NCI-H2081 treated with DMSO at 0.1 percent for 48 hours (cell line): ENCODE data around the gene ANXA7.

Experiments
- DNase-seq: peaks from one replicate; lab custom pipeline; 2025; lab: John Stamatoyannopoulos, UW

Gene ANXA7

GRCh38 chr10:73413528-73414229 lies at the start of gene ANXA7:
Gene ANXA7 (minus strand): TSS chr10:73414058. CDS start chr10:73400856, 13,202 bp downstream.
- no peak for DNase-seq

DNA sequence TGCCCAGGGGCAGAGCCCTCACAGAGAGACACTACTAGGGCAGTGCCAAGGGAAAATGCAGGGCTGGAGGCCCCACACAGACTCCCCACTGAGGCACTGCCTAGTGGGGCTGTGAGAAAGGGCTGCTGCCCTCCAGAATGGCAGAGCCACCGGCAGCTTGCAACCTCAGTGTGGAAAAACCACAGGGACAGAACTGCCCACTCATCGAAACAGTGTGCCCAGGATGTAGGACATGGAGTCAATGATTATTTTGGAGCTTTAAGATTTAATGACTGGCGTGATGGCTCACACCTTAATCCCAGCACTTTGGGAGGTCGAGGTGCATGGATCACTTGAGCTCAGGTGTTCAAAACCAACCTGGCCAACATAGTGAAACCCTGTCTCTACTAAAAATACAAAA lies 47.0 kb upstream of the ANXA7 start:
- no peak for DNase-seq

GRCh38 chr10:73459683-73460314 lies 45.9 kb upstream of the ANXA7 start:
- no peak for DNase-seq

- DNase-seq: no peak
Measured at GRCh38 chr10:73456187-73456890, 42.5 kb upstream of the ANXA7 start.

GRCh38 chr10:73449113-73449512 lies 35.3 kb upstream of the ANXA7 start:
- no peak for DNase-seq

DNA sequence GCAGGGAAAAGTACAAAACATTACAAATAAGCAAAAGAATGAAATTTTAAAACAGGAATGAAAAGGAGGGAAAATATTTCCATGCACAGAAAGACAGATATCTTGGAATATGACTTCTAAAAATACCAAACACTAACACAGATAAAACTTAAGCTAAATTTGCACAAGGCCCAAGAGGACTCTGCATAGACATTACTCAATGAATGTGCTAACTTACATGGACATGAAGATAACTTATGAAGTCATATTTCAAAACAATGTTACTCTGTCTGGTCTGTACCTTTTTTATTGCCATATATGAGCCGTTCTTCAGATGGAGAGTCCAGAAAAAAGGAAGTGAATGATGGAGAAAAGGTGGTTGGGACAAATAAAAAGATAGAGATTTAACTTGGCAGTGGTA lies 34.5 kb upstream of the ANXA7 start:
- no peak for DNase-seq

DNA sequence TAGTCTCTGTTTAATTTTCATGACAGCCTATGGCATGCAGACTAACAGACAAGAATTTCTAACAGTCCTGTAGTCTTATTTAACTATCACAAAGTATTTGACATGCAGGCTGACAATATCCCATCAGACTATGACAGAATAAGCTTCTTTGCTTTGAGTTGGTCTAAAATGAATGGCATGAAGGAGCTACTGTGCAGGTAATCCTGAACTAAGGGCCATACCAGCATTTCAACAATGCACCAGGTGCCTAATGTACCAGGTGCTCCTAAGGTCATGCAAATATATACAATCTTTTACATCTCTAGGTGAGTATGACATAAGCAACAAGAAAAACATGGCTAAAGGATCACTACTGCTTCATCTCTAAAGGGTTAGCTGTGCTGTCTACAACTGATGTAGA lies 33.1 kb upstream of the ANXA7 start:
- no peak for DNase-seq

DNA sequence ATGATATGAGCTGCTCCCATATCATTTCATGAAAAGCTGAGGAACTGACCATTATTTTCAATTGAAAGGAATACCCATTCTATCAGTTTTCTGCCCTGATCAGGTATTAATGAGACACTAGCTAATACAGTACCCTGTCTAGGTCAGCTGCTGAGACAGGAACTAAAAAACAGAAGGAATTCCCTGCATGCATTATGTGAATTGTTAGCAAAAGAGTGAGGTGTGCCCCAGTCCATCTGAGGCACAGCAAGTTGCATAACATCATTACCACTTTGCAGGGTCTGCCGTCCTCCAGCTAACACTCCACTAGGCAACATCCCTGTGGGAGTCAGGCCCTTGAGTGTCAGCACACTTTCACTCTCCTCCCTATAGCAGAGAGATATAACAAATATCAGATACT lies 30.6 kb upstream of the ANXA7 start:
- no peak for DNase-seq

- no peak for DNase-seq
Measured at GRCh38 chr10:73439605-73440312, 25.9 kb upstream of the ANXA7 start.

- DNase-seq: no peak
Measured at GRCh38 chr10:73439055-73439454, 25.2 kb upstream of the ANXA7 start.

DNA sequence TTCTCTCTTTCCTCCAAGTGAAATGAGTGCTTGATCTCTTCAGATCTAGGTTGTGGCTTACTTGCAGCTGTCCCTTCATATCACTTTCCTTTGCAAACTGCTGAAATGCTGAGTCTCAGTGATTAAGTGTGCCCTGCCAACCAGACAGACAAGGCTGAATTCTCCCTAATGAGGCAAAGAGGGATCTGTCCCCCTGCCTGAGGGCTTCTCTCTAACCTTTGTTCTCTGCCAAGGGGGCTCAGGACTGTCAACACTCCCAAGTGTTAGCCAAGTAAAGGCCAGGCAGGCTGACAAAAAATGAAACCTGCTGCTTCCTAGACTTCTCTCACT lies 19.6 kb upstream of the ANXA7 start, which contains the start of gene MSS51:
MSS51 (minus strand) TSS at position 24 of the 330 bp plus-strand sequence. CDS start 5,277 bp downstream, outside the sequence.
- DNase-seq: no peak

DNA sequence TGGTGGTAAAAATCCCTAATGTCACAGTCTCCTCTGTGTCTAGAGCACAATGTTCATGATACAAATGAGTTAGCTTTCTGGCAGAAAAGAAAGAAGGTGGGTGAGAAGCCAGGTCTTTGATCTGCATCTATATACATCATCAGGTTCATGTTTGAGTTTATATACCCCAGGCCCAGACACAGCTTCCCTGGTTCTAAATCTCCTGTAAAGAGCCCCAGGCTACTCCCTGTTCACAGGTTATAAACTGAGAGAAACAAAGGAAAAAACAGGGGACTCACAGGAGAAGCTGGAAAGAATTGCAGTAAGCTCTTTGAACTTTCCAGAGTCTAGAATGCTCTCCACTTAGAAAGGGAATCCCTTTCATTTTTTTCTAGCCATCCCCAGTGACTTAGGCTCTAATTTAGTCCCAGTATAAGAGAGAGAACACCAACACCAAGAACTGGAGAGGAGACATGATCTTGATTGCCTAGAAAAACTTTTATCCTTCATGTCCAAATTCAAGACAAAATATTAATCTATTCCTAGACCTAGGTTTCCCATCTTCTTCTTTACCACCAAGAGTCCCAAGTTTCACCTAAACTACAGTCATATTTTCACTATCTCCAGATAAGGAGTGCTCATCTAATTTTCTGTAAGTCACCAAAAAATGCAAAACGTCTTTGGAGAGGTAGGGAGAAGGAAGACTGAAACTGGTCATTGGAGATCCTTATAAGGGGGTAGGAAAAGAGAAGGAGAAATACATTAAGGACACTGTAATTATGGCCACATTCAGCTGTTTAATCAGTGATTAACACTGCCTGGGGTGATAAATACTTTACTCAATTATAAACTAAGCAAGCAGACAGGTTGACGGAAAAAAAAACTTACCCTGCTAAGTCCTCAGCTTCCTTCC lies 19.0 kb upstream of the ANXA7 start:
- DNase-seq: no peak

GRCh38 chr10:73426318-73426717 lies 12.5 kb upstream of the ANXA7 start:
- DNase-seq: no peak

GRCh38 chr10:73424478-73424877 lies 10.6 kb upstream of the ANXA7 start:
- DNase-seq: no peak

- DNase-seq: no peak
Measured at GRCh38 chr10:73423309-73423708, 9.5 kb upstream of the ANXA7 start.

- DNase-seq: no peak
Measured at GRCh38 chr10:73416571-73416970, 2.7 kb upstream of the ANXA7 start.

DNA sequence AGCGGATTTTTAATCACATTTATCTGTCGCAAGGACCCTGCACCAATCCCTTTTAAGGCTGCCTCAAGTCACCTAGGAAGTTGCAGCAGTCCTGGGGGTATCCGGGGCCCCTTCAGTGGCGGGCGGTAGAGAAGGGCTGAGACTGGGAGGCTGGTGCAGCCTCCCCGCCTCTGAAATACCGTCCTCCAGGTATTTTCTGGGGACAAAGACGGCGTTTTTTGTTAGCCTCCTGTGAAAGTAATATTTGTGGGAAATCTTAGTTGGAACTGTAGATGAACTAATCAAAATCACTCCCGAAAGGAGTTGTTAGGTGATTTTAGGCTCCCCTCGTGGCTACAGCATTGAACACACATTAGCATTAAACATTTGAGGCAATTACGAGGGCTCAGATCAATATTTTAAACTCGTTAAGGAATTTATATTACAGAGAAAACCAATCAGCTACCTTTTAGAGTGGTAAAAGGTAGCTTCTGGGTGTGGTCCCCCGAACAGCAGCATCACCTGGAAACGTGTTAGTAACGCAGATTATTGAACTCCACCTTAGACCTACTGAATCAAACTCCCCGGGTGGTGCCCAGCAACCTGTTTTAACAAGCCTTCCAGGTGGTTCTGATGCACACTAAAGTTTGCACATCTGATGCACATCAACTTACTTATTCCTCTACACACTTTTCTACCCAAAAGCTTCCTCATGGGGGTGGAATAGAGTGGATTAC lies 530 bp upstream of the ANXA7 start:
- DNase-seq: no peak

GRCh38 chr10:73413108-73413527 lies 740 bp downstream of the ANXA7 start:
- peak; percentile 25 for DNase-seq

GRCh38 chr10:73410897-73411296 lies 3.0 kb downstream of the ANXA7 start:
- no peak for DNase-seq

- DNase-seq: no peak
Measured at GRCh38 chr10:73408978-73409521, 4.8 kb downstream of the ANXA7 start.

- DNase-seq: no peak
Measured at GRCh38 chr10:73408061-73408460, 5.8 kb downstream of the ANXA7 start.
